ENCODE results near the gene RCAN2. TPM values are rescaled to one million over a fixed set of nuclear protein-coding genes. Genes with fewer than 3 reads are reported as not detected.

RCAN2 gene
- total RNA-seq, 2 experiments from 2014 or later = not detected

GRCh38 chr6:46412662-46413061 lies 78.6 kb downstream of the RCAN2 start:
- Histone ChIP-seq H3K79me2 (ENCODE audit: insufficient read depth, low read depth, low read length) (no peaks in the 10 kb centered on the region), H3K36me3 (ENCODE audit: insufficient read depth, low read length) (no peaks in the 10 kb centered on the region), H3K4me3 (ENCODE audit: low read depth, low read length, poor library complexity, severe bottlenecking) (no peak overlapping the region), H3K9me2 (ENCODE audit: insufficient read depth, low read length) (no peaks in the 10 kb centered on the region), H3K27ac (ENCODE audit: low read depth, low read length, poor library complexity, severe bottlenecking) (no peak overlapping the region), H4K20me1 (ENCODE audit: insufficient read depth, low read length) (no peaks in the 10 kb centered on the region), H3K4me2 (ENCODE audit: low read length) (no peak overlapping the region), H3K9me3 (ENCODE audit: low read length) (no peaks in the 10 kb centered on the region), H2AFZ (ENCODE audit: low read length) (0 out of 2 replicates have a peak overlapping the region, but pooled peaks have one; percentile 14), H3K4me1 (ENCODE audit: insufficient read depth, low read length, poor library complexity, severe bottlenecking) (no peaks in the 10 kb centered on the region)
- intact Hi-C loops (cut with micrococcal nuclease; ENCODE audit: unreplicated experiment) = loop anchor here (5.0 kb wide), 1 partner anchor 635 kb away; no protein-coding TSS in a partner anchor
- ChIA-PET CTCF (ENCODE audit: unreplicated experiment) (interaction anchor here (0.9 kb wide), 1 partner anchor 192 kb away, joined by 3 read pairs; no protein-coding TSS in a partner anchor), POLR2A (interaction anchor here (0.6 to 1.0 kb wide), 2 partner anchors 10 to 190 kb away, joined by 4 to 5 read pairs; no protein-coding TSS in a partner anchor)
- BruUV-seq (replicated peaks) = no TSS peak
- no peak for TF ChIP-seq EZH2phosphoT487 (IDR thresholded peaks at IDR 0.05; ENCODE audit: borderline replicate concordance, low read depth, low read length)
- TF ChIP-seq CTCF (conservative IDR thresholded peaks at IDR 0.05; ENCODE audit: low read length) = peak; percentile 55
- peak; percentile 21 for DNase-seq (ENCODE audit: low spot score)

DNA sequence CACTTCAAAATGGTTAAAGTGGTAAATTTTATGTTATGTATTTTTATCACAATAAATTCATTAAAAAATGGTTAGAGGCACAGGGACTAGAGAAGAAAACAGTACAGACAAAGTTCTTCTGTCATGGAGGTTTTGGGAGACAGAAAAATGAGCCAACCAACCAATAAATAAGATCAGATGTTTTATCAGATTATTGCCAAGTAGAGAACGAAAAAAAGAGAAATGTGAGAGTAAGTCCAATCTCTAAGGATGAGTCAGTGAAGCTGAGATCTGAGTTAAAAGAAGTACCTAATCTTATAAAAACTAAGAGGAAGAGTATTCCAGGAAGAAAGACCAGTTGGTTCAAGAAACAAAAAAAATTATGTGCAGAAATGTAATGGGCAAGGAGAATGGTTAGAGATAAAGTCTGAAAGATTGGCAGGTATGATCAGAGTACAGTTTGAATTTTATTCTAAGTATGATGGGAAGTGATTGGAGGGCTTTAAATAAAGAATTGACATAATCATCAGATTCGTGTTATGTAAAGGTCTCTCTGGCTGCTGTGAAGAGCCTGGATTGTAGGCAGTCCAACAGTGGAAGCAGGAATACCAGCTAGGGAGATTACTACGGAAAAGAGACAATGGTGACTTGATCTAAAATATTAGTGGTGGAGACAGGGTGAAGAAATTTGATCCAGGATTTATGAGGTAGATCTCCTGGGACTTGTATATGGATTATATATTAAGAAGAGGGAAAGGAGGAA lies 79.6 kb downstream of the RCAN2 start:
- H3K4me1 ChIP-seq (ENCODE audit: insufficient read depth, low read length, poor library complexity, severe bottlenecking) = no peaks in the 10 kb centered on the region
- no TSS peak for BruUV-seq (replicated peaks)
- no peaks in the 10 kb centered on the region for H4K20me1 ChIP-seq (ENCODE audit: insufficient read depth, low read length)
- H3K27ac ChIP-seq (ENCODE audit: low read depth, low read length, poor library complexity, severe bottlenecking) = no peak overlapping the region
- H3K9me3 ChIP-seq (ENCODE audit: low read length) = no peaks in the 10 kb centered on the region
- no peaks in the 10 kb centered on the region for H3K9me2 ChIP-seq (ENCODE audit: insufficient read depth, low read length)
- no peaks in the 10 kb centered on the region for H3K79me2 ChIP-seq (ENCODE audit: insufficient read depth, low read depth, low read length)
- no peak for TF ChIP-seq CTCF (conservative IDR thresholded peaks at IDR 0.05; ENCODE audit: low read length)
- POLR2A ChIA-PET = interaction anchor here (1.0 kb wide), 1 partner anchor 11 kb away, joined by 4 read pairs; no protein-coding TSS in a partner anchor
- no peak overlapping the region for H2AFZ ChIP-seq (ENCODE audit: low read length)
- intact Hi-C loops (cut with micrococcal nuclease; ENCODE audit: unreplicated experiment) = loop anchor here (5.0 kb wide), 1 partner anchor 636 kb away; no protein-coding TSS in a partner anchor
- no peaks in the 10 kb centered on the region for H3K36me3 ChIP-seq (ENCODE audit: insufficient read depth, low read length)
- no peak overlapping the region for H3K4me3 ChIP-seq (ENCODE audit: low read depth, low read length, poor library complexity, severe bottlenecking)
- no peak overlapping the region for H3K4me2 ChIP-seq (ENCODE audit: low read length)
- CTCF ChIA-PET (ENCODE audit: unreplicated experiment) = interaction anchor here (1.0 kb wide), 1 partner anchor 8 kb away, joined by 3 read pairs; no protein-coding TSS in a partner anchor
- DNase-seq (ENCODE audit: low spot score) = no peak

Measured in OCI-LY7 (cell line).